ENCODE data around the gene CCT5.

DNA sequence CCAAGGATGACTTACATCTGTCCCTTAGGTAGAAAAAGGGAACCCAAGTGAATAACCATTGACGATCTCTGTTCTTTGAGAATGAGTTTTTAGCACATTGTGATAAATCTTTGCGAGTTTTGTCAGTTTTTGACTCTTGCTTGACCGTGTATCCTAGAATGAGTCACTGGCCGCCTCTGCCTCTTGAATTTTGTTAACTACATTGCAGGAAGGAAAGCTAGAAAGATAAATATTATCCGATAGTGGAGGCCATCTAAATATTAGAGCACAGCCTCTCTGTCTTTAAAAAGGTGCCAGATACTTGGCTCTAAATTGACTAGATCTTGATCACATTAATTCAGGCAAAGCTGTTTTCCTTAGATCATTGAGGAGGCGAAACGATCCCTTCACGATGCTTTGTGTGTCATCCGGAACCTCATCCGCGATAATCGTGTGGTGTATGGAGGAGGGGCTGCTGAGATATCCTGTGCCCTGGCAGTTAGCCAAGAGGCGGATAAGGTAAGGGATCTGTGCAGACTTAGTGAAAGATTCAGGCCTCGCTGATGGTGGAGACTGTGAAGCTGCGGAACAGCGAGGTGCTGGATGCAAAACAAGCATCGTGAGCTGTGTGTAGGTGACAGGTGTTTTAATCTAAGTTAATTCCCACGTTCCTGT lies 12.2 kb downstream of the CCT5 start:
- TF ChIP-seq POLR2A (IDR thresholded peaks at IDR 0.05), result no peak
- TF ChIP-seq, protein P1, sequence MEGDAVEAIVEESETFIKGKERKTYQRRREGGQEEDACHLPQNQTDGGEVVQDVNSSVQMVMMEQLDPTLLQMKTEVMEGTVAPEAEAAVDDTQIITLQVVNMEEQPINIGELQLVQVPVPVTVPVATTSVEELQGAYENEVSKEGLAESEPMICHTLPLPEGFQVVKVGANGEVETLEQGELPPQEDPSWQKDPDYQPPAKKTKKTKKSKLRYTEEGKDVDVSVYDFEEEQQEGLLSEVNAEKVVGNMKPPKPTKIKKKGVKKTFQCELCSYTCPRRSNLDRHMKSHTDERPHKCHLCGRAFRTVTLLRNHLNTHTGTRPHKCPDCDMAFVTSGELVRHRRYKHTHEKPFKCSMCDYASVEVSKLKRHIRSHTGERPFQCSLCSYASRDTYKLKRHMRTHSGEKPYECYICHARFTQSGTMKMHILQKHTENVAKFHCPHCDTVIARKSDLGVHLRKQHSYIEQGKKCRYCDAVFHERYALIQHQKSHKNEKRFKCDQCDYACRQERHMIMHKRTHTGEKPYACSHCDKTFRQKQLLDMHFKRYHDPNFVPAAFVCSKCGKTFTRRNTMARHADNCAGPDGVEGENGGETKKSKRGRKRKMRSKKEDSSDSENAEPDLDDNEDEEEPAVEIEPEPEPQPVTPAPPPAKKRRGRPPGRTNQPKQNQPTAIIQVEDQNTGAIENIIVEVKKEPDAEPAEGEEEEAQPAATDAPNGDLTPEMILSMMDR (IDR thresholded peaks at IDR 0.05), result no peak
